WTC11 (cell line): ENCODE measurements around the gene SLC15A1. TPM values are rescaled to one million over a fixed set of nuclear protein-coding genes. Genes with fewer than 3 reads are reported as not detected.

Source experiments
- ATAC-seq: fragments of 200-7000 bp; cut with Tn5 transposase; 2 replicates; pipeline ENCODE4 v1.10.0; 2021; ENCODE audit warnings: mild to moderate bottlenecking, moderate library complexity
- CTCF ChIA-PET: fragments of 300-600 bp; sonication (Branson Sonifier 250); formaldehyde crosslinking; loops from one replicate; lab custom pipeline; 2021; ENCODE audit warnings: antibody characterized with exemption; lab: Charles Lee
- POLR2A ChIA-PET: fragments of 350-600 bp; sonication (Branson Sonifier 250); formaldehyde crosslinking; loops from one replicate; lab custom pipeline; 2021; ENCODE audit warnings: antibody characterized with exemption; lab: Charles Lee
- DNase-seq: peaks from one replicate; pipeline ENCODE4 v3.0.0; 2021; ENCODE audit warnings: low spot score
- H3K27ac Mint-ChIP-seq: 2 replicates; pipeline ENCODE4 v1.8.0; 2021; ENCODE audit warnings: mixed read lengths
- H3K27me3 Mint-ChIP-seq: 2 replicates; pipeline ENCODE4 v1.8.0; 2021; ENCODE audit warnings: low read depth, mild to moderate bottlenecking, moderate library complexity, mixed read lengths
- H3K36me3 Mint-ChIP-seq: 2 replicates; pipeline ENCODE4 v1.8.0; 2021; ENCODE audit warnings: mixed read lengths
- H3K4me1 Mint-ChIP-seq: 2 replicates; pipeline ENCODE4 v1.8.0; 2022; ENCODE audit warnings: mixed read lengths
- H3K4me3 Mint-ChIP-seq: 2 replicates; pipeline ENCODE4 v1.8.0; 2021; ENCODE audit warnings: mild to moderate bottlenecking, moderate library complexity, mixed read lengths
- H3K9me3 Mint-ChIP-seq: 2 replicates; pipeline ENCODE4 v1.8.0; 2021; ENCODE audit warnings: mixed read lengths
- AFF4 ChIP-seq: sonication (generic); formaldehyde crosslinking; IDR thresholded peaks from 2 replicates; pipeline ENCODE4 v1.8.1; 2023; ENCODE audit warnings: mild to moderate bottlenecking, missing genetic modification reagents, borderline replicate concordance
- ATF2 ChIP-seq: sonication (generic); formaldehyde crosslinking; IDR thresholded peaks from 2 replicates; pipeline ENCODE4 v1.8.1; 2022; ENCODE audit warnings: low read depth, missing genetic modification reagents, borderline replicate concordance
- ATF3 ChIP-seq: sonication (generic); formaldehyde crosslinking; conservative IDR thresholded peaks from 2 replicates; pipeline ENCODE4 v1.8.1; 2022; ENCODE audit warnings: mild to moderate bottlenecking, missing genetic modification reagents
- E2F1 ChIP-seq: sonication (generic); formaldehyde crosslinking; IDR thresholded peaks from 2 replicates; pipeline ENCODE4 v1.8.0; 2022; ENCODE audit warnings: mild to moderate bottlenecking, missing genetic modification reagents
- ETV6 ChIP-seq: sonication (generic); formaldehyde crosslinking; IDR thresholded peaks from 2 replicates; pipeline ENCODE4 v1.8.1; 2022; ENCODE audit warnings: mild to moderate bottlenecking, missing genetic modification reagents
- GRHL2 ChIP-seq: fragments of 250-450 bp; sonication (Bioruptor Pico); IDR thresholded peaks from 2 replicates; pipeline ENCODE4 v1.8.0; 2022; ENCODE audit warnings: mild to moderate bottlenecking, moderate library complexity; ENCODE audit not compliant: insufficient replicate concordance, severe bottlenecking
- IRF1 ChIP-seq: sonication (generic); formaldehyde crosslinking; IDR thresholded peaks from 2 replicates; pipeline ENCODE4 v1.8.0; 2023; ENCODE audit warnings: missing genetic modification reagents
- JUN ChIP-seq: sonication (generic); formaldehyde crosslinking; IDR thresholded peaks from 2 replicates; pipeline ENCODE4 v1.8.0; 2023; ENCODE audit warnings: mild to moderate bottlenecking, missing genetic modification reagents
- KAT7 ChIP-seq: sonication (generic); formaldehyde crosslinking; IDR thresholded peaks from 2 replicates; pipeline ENCODE4 v1.8.1; 2023; ENCODE audit warnings: missing genetic modification reagents, mild to moderate bottlenecking, borderline replicate concordance
- MXD4 ChIP-seq: fragments of 250-450 bp; sonication (Bioruptor Pico); IDR thresholded peaks from 2 replicates; pipeline ENCODE4 v1.8.0; 2021; ENCODE audit warnings: mild to moderate bottlenecking, moderate library complexity, borderline replicate concordance
- NR2C2 ChIP-seq: sonication (generic); formaldehyde crosslinking; IDR thresholded peaks from 2 replicates; pipeline ENCODE4 v1.8.0; 2022; ENCODE audit warnings: mild to moderate bottlenecking, missing genetic modification reagents
- OVOL2 ChIP-seq: fragments of 250-450 bp; sonication (Bioruptor Pico); IDR thresholded peaks from 2 replicates; pipeline ENCODE4 v1.9.0; 2021; ENCODE audit warnings: mild to moderate bottlenecking, borderline replicate concordance
- PRRX2 ChIP-seq: fragments of 250-450 bp; sonication (Bioruptor Pico); IDR thresholded peaks from 2 replicates; pipeline ENCODE4 v1.8.0; 2021; ENCODE audit warnings: mild to moderate bottlenecking
- SMAD3 ChIP-seq: sonication (generic); formaldehyde crosslinking; IDR thresholded peaks from 2 replicates; pipeline ENCODE4 v1.8.0; 2022; ENCODE audit warnings: missing genetic modification reagents, mild to moderate bottlenecking, borderline replicate concordance
- SMAD4 ChIP-seq: sonication (generic); formaldehyde crosslinking; IDR thresholded peaks from 2 replicates; pipeline ENCODE4 v1.8.0; 2022; ENCODE audit warnings: mild to moderate bottlenecking, missing genetic modification reagents
- STAT6 ChIP-seq: sonication (generic); formaldehyde crosslinking; conservative IDR thresholded peaks from 2 replicates; pipeline ENCODE4 v1.8.1; 2023; ENCODE audit warnings: mild to moderate bottlenecking, low read depth, missing genetic modification reagents, moderate library complexity
- ZNF317 ChIP-seq: sonication (generic); formaldehyde crosslinking; IDR thresholded peaks from 2 replicates; pipeline ENCODE4 v1.8.1; 2023; ENCODE audit warnings: low read depth, mild to moderate bottlenecking, moderate library complexity, missing genetic modification reagents, borderline replicate concordance
- total RNA-seq: library from RNA; stranded (reverse); gene quantifications from 3 replicates; pipeline ENCODE4 v1.2.3, GENCODE V29; 2021

Gene SLC15A1
- total RNA-seq, 1 experiment from 2014 or later, result 2.3 TPM

- no peak for DNase-seq
- CTCF ChIA-PET, result interaction anchor here (0.8 to 1.6 kb wide), 3 partner anchors 12 to 220 kb away, joined by 3 to 7 read pairs (median 4); no protein-coding TSS in a partner anchor
- Mint-ChIP-seq H3K9me3 (no peaks in the 10 kb centered on the region; the same call in 1 of the 2 replicates), H3K4me1 (no peaks in the 10 kb centered on the region), H3K27me3 (no peaks in the 10 kb centered on the region), H3K27ac (no peak overlapping the region)
- POLR2A ChIA-PET, result no interaction called here
- TF ChIP-seq ATF2 (CRISPR knock-in tag) (no peak), ZNF317 (CRISPR knock-in tag) (no peak), KAT7 (CRISPR knock-in tag) (no peak), GRHL2 (no peak), NR2C2 (CRISPR knock-in tag) (no peak), ATF3 (CRISPR knock-in tag) (no peak), OVOL2 (CRISPR knock-in tag) (no peak)
- TF ChIP-seq, all 79 proteins: peak for 0
- H3K4me3 Mint-ChIP-seq, result no peak overlapping the region
- ATAC-seq, result no peak
- no peaks in the 10 kb centered on the region for H3K36me3 Mint-ChIP-seq
Measured at GRCh38 chr13:98664924-98665637, 87.4 kb downstream of the SLC15A1 start.

GRCh38 chr13:98664510-98664909, 88.0 kb downstream of the SLC15A1 start:
- H3K27ac Mint-ChIP-seq, result no peak overlapping the region
- H3K27me3 Mint-ChIP-seq, result no peaks in the 10 kb centered on the region
- no peak for DNase-seq

More at GRCh38 chr13:98664510-98664909, 88.0 kb downstream of the SLC15A1 start:
- no peak for ATAC-seq
- TF ChIP-seq STAT6 (CRISPR knock-in tag), result no peak
- no peak for TF ChIP-seq SMAD4
- no peak for TF ChIP-seq E2F1
- no peak for TF ChIP-seq AFF4 (CRISPR knock-in tag)
- TF ChIP-seq MXD4 (CRISPR knock-in tag), result no peak
- no peak for TF ChIP-seq JUN (CRISPR knock-in tag)
- no peak for TF ChIP-seq IRF1 (CRISPR knock-in tag)
- TF ChIP-seq ETV6, result no peak
- TF ChIP-seq SMAD3 (CRISPR knock-in tag), result no peak
- no peak for TF ChIP-seq PRRX2
- TF ChIP-seq, all 79 proteins: peak for 0
- H3K9me3 Mint-ChIP-seq, result peaks cover under 1% of the 10 kb centered on the region
- no peak overlapping the region for H3K4me3 Mint-ChIP-seq
- H3K4me1 Mint-ChIP-seq, result no peaks in the 10 kb centered on the region
- ChIA-PET POLR2A (no interaction called here), CTCF (no interaction called here)
- H3K36me3 Mint-ChIP-seq, result peaks cover under 1% of the 10 kb centered on the region; the same call in 1 of the 2 replicates
